DMS79 treated with DMSO at 0.1 percent for 48 hours (cell line): ENCODE measurements around the gene CREBZF.
"Not testable (repeated sequence)": the region's sequence is repeated elsewhere in the genome, so short reads cannot be mapped to it uniquely, and the experiment has no call there.

Experiments used
- DNase-seq: peaks from one replicate; lab custom pipeline; 2025; lab: John Stamatoyannopoulos, UW

The CREBZF gene

DNA sequence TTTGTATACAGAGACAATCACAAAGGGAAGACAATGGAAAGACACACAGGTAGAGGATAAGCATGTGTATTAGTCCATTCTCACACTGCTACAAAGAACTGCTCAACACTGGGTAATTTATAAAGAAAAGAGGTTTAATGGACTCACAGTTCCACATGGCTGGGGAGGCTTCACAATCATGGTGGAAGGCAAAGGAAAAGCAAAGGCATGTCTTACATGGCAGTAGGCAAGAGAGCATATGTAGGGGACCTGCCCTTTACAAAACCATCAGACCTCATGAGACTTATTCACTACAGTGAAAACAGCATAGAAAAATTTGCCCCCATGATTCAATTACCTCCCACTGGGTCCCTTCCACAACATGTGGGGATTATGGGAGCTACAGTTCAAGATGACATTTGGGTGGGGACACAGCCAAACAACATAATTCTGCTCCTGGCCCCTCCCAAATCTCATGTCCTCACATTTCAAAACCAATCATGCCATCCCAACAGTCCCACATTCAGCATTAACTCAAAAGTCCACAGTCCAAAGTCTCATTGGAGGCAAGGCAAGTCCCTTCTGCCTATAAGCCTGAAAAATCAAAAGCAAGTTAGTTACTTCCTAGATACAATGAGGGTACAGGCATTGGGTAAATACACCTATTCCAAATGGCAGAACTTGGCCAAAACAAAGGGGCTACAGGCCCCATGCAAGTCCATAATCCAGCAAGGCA lies 6.2 kb upstream of the CREBZF start:
- DNase-seq, result not testable (repeated sequence)

- no peak for DNase-seq
Measured at GRCh38 chr11:85668157-85668556, 3.2 kb upstream of the CREBZF start.

- DNase-seq, result no peak
Measured at GRCh38 chr11:85666687-85667086, 1.8 kb upstream of the CREBZF start.

- DNase-seq, result peak; percentile 55
Measured at GRCh38 chr11:85665733-85666132, 804 bp upstream of the CREBZF start.

GRCh38 chr11:85663753-85664614 lies 945 bp downstream of the CREBZF start:
- peak; percentile 67 for DNase-seq

DNA sequence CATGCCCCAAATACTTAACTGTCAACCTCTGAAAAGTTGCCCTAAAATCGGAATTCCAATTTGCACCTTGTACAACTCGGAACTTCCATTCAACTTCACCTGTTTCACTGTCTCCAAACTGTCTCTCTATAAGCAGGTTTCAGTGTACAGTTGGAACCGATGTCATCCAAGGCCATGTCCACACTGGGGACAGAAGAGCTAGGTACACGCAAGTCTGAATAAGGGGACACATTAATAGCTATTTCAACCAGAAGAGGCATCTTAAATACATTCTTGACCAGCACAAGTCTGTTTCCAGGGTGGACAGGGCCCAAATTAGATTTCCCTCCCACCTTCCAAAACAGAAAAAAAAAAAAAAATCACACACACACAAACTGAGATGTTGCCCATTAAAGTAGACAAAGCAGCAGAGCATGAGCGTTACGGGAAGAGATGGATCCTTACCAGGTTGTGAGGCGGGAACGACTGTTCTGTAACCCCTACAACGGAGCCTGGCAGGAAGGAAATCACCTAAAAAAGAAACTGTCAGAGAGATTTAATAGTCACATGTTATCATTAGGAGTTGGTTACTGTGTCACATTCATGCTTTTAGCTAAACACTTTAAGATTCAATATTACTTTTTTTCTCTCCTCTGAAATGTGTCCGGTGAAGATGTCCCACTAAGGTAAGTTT lies 1.7 kb downstream of the CREBZF start:
- DNase-seq, result peak; percentile 27

- no peak for DNase-seq
Measured at GRCh38 chr11:85661972-85662664, 2.8 kb downstream of the CREBZF start.

- DNase-seq, result no peak
Measured at GRCh38 chr11:85658180-85658579, 6.7 kb downstream of the CREBZF start.

DNA sequence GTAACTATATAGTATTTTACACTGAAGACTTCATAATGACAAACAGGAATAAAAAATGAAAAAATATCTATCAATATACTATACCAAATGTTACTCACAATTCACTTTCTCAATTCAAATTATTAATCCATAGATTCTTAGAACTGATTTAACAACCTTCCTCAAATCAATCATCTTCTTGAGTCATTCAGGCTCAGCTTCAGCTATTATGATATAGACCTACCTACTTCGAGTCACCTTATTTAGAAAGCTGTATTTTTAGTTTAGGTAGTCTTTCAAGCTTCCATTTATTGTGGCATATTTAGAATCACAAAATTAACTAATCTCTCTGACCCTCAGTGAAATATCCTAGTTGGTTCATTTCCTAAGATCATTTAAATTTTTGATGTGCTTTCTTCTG lies 8.2 kb downstream of the CREBZF start:
- no peak for DNase-seq

DNA sequence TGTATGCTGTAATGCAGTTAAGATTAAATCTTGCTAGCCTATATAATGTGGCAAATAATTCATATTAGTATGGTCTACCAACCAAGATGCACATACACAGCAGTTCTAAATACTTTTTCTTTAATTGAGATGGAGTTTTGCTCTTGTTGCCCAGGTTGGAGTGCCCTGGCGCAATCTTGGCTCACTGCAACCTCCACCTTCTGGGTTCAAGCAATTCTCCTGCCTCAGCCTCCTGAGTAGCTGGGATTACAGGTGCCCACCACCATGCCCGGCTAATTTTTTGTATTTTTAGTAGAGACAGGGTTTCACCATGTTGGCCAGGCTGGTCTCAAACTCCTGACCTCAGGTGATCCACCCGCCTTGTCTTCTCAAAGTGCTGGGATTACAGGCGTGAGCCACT lies 10.6 kb downstream of the CREBZF start:
- not testable (repeated sequence) for DNase-seq

DNA sequence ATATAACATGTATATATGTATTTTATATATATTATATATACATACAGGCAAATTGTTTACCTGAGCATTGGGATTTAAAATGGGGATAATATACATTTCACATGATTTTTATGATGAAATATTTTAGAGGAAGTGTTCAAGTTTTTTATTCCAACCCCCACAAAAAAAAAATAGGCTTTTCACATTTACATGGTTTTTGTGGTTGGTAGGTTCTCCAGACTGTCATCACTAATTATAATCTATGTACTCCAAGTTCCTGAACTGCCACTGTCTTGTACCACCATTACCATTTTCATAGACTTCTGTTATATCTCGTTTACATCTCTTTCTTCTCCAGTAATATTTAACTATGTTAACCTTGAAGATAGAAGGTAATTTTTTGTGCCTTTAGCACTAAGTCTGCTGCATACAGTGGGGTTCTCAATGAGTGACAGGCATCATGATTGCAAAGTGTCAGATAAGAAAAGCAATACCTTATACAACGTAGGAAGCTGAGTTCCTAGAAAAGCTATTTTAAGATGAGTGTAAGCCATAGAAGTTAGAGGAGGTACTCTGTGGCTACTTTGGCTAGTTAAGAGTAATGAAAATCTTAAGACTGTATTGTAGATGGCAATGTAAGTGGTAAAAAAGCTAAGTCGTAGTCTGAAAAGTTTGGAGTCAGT lies 12.0 kb downstream of the CREBZF start:
- no peak for DNase-seq

- DNase-seq, result no peak
Measured at GRCh38 chr11:85651118-85651517, 13.8 kb downstream of the CREBZF start.

GRCh38 chr11:85647604-85648299 lies 17.2 kb downstream of the CREBZF start, which contains the start of gene TMEM126A:
TMEM126A (plus strand) TSS chr11:85647967; CDS start chr11:85650256, 2,289 bp downstream.
- DNase-seq, result peak; percentile 92

GRCh38 chr11:85647078-85647477 lies 17.9 kb downstream of the CREBZF start:
- DNase-seq, result peak; percentile 50

DNA sequence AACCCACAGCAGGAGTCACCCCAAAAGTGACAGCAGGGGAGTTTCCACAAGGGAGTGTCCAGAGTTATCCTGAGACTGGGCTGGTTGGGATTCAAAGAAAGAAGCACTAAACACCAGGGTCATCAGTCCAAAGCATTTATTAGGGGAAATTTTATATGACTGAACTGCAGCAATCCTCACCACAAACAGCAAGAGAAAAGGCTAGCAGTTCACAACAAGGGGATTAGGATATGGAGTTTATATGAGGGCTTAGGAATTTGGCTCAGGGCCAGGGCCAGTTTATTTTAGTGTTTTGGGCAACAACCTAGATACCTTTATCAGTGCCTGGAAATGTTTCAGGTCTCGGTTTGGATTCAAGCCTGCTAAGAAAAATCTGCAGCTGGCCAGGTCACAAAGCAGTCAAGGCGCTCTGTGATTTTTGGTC lies 21.7 kb downstream of the CREBZF start:
- DNase-seq, result no peak

GRCh38 chr11:85634747-85635146 lies 30.2 kb downstream of the CREBZF start:
- DNase-seq, result no peak

DNA sequence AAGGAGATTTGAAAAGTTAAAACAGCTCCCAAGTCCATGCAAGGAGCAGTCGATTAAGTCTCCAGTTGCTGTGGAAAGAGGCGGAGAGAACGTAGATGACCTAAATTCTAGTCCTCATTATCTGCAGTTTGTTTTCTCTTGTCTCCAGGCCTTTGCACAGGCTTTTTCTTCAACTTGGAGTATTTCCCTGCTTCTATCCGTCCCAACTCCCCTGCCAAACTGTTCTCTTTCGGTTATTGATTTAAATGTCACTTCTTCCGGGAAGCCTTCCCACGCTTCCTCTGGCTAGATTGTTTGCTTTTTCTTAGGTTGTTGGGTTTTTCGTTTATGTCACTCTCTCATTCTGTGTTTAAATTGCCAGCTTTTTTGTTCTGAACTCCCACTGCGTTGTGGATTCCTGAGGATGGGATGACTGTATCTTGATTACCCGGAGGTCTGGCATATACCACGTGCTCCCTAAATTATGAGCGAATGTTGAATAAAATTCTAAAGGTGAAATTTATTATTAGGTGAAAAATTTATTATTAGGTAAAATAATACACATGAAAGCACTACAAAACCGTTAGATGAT lies 36.1 kb downstream of the CREBZF start:
- DNase-seq, result peak; percentile 49

DNA sequence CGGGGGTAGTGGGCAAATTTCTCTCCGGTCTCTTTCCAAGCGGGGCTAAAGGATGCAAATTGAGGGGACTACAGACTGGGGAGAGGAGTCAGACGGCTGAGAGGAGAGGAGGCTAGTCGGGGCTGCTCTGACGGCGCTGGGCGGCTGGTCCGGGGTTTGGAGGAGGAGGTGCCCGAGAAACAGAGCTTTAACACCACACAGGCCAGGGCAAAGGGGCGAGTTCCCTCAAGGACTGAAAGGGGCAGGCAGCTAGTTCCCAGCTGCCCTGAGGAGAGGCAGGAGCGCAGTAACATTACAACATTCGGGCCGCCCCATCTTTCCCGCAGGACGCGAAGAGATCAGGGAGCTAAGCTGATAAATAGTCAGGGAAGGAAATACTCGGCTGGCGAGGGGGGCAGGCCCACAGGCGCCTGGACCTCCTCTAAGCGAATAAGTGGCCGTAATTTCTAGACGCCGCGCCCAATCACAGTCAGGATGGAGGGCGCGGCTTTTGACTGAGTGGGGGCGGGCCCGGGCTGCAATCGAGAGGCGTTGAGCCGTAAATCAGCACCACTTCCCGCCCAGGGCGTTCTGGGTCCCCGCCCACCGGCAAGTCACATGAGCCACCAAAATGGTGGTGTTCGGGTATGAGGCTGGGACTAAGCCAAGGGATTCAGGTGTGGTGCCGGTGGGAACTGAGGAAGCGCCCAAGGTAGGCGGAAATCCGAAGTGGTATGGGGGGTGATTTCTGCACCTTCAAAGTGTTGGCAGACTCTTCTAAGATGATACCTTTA lies 36.7 kb downstream of the CREBZF start, which contains the start of gene TMEM126B:
TSS of gene TMEM126B (plus strand) at position 596 of the 773 bp plus-strand sequence. CDS start at position 611, 15 bp downstream.
- DNase-seq, result peak; percentile 99

DNA sequence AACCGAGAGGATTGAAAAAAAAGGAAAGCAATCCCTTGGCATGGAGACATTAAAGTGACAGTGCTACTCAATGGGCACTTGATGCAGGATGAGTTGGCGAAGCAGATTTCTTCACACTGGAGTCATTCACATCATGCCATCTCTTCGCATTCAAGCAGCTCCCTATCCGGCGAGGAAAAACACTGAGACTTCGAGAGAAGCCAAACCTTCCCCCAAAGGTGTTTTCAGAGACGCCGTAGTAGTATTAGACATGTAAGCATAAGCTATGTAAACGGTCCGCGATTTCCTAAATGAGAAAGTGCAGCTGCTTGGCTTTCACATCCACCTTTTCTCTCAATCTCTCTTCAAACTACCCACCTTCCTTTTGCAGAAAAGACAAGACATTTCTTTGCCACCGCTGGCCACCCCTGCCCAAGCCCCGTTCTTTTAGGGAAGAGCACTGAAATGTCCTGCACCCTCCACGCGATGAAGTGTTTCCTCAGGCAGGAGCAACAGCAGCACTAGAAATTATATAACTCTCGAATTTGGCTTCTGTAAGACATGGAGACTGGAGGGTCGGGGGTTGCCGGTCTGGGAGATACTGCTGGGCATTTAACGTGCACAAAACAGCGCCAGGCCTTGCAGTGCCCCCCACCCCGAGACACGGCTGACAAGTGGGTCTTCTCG lies 37.5 kb downstream of the CREBZF start, which contains the start of gene DLG2:
TSS of gene DLG2 (minus strand) at position 13 of the 666 bp plus-strand sequence.
- peak; percentile 45 for DNase-seq
